SJCRH30 (cell line): ENCODE results near the gene TAS2R39. TPM values are rescaled to one million over a fixed set of nuclear protein-coding genes. Genes with fewer than 3 reads are reported as not detected.
"Not testable (repeated sequence)": the region's sequence is repeated elsewhere in the genome, so short reads cannot be mapped to it uniquely, and the experiment has no call there.

Experiments
- DNase-seq, 2 experiments: peaks; one replicate each; pipeline ENCODE4 v3.0.0-alpha.2; 2015 to 2020
- H3K27ac ChIP-seq: fragments of 250-450 bp; sonication (Bioruptor Pico); 2 replicates; pipeline ENCODE4 v1.5.1; 2020; ENCODE audit warnings: mild to moderate bottlenecking, moderate library complexity
- H3K27me3 ChIP-seq: fragments of 250-450 bp; sonication (Bioruptor Pico); 2 replicates; pipeline ENCODE4 v1.5.1; 2020; ENCODE audit warnings: mild to moderate bottlenecking, moderate library complexity
- H3K36me3 ChIP-seq: fragments of 250-450 bp; sonication (Bioruptor Pico); 2 replicates; pipeline ENCODE4 v1.5.1; 2020; ENCODE audit warnings: mild to moderate bottlenecking, moderate library complexity
- H3K4me1 ChIP-seq: fragments of 250-450 bp; sonication (Bioruptor Pico); 2 replicates; pipeline ENCODE4 v1.5.1; 2020; ENCODE audit warnings: mild to moderate bottlenecking, moderate library complexity
- H3K4me3 ChIP-seq: fragments of 250-450 bp; sonication (Bioruptor Pico); 2 replicates; pipeline ENCODE4 v1.5.1; 2020; ENCODE audit warnings: mild to moderate bottlenecking, moderate library complexity
- H3K9me3 ChIP-seq: fragments of 250-450 bp; sonication (Bioruptor Pico); replicated peaks from 2 replicates; pipeline ENCODE4 v1.5.1; 2020; ENCODE audit warnings: mild to moderate bottlenecking, moderate library complexity
- total RNA-seq: library from RNA; depleted of rRNA; stranded (reverse); fragments of >200 nt; shearing (Covaris generic); gene quantifications from 2 replicates; pipeline ENCODE4 v1.2.3, GENCODE V29; 2014; rRNA removed

TAS2R39 gene
- total RNA-seq: not detected in 2 replicates

- no peaks in the 10 kb centered on the region for H3K36me3 ChIP-seq
- no peak within 1 kb of the TSS for H3K4me3 ChIP-seq
- peaks cover 12% of the 10 kb centered on the region; the same call in 1 of the 2 replicates for H3K27me3 ChIP-seq
- no peaks in the 10 kb centered on the region for H3K4me1 ChIP-seq
- H3K9me3 ChIP-seq: no peaks in the 10 kb centered on the region
- H3K27ac ChIP-seq: no peak within 1 kb of the TSS
- DNase-seq: no peak
These were observed at the start of gene TAS2R39 for GRCh38 chr7:143183024-143183423. Gene TAS2R39, plus strand, starts transcription at chr7:143183419. Its CDS starts 0 bp downstream, at chr7:143183419.

DNA sequence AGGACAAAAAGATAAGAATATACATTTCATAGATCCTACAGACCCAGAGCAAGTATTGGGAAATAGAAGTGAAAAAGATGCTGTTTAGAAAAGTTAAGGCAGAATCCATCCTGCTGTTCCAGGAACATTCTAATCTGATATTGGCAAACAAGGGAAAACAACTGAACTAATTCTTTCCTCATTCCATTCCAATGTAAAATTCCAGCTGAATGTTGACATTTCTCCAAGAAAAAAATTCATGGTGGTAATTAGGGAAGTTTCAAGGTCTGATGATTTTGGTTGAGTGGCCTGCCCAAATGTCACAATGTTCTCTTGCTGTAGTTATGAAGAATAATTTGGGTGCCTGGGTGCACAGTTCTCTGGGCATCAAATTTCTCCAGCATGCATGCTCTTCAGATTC is 36.1 kb upstream of the TAS2R39 start:
- no peak overlapping the region for H3K4me3 ChIP-seq
- no peaks in the 10 kb centered on the region for H3K4me1 ChIP-seq
- no peaks in the 10 kb centered on the region for H3K27me3 ChIP-seq
- no peak for DNase-seq
- H3K9me3 ChIP-seq: no peaks in the 10 kb centered on the region; the same call in 1 of the 2 replicates
- H3K27ac ChIP-seq: no peak overlapping the region
- H3K36me3 ChIP-seq: no peaks in the 10 kb centered on the region

DNA sequence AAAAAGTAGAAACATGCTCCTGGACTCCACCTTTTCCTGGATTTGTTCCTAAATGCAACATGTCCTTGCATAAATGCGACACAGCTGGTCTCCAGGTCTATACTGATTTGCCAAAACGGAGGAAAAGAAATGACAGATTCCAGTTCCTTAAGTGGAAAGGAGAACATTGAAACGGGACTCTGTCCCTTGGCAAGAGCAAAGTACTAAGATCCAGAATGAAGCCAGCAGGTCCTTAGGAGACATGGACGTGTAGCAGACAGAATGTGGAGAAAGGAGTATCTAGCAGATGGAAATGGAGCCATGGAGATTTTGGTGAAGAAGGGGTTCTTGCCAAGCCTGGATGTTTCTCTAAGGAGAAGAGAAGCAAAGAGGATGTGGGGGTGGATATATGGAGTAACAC is 35.2 kb upstream of the TAS2R39 start:
- no peaks in the 10 kb centered on the region for H3K36me3 ChIP-seq
- H3K9me3 ChIP-seq: no peaks in the 10 kb centered on the region; the same call in 1 of the 2 replicates
- H3K27ac ChIP-seq: no peak overlapping the region
- H3K4me3 ChIP-seq: no peak overlapping the region
- H3K4me1 ChIP-seq: no peaks in the 10 kb centered on the region
- H3K27me3 ChIP-seq: no peaks in the 10 kb centered on the region
- no peak for DNase-seq

DNA sequence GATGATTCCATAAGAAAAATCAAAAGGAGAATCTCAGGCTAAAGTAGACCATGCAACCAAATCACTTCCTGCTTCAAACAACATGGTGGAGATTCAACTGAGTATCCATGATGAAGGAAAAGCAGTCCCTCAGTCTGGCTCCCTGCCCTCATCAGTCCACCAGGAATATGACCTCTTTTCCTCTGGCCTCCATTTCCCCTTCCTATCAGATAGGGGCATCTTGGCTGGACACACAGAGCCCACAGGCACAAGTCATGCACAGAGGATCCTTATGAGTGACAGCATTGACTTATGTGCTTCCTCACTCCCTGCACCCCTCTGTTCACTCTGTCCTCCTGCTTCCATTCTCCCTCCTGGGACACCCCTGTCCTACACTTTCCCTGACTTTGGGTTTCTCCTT is 34.6 kb upstream of the TAS2R39 start:
- Histone ChIP-seq H3K4me1 (no peaks in the 10 kb centered on the region), H3K36me3 (no peaks in the 10 kb centered on the region), H3K27me3 (no peaks in the 10 kb centered on the region), H3K27ac (no peak overlapping the region), H3K9me3 (no peaks in the 10 kb centered on the region; the same call in 1 of the 2 replicates), H3K4me3 (no peak overlapping the region)
- DNase-seq: no peak

- H3K9me3 ChIP-seq, H3K4me3 ChIP-seq, H3K27ac ChIP-seq, DNase-seq, H3K27me3 ChIP-seq, H3K36me3 ChIP-seq, H3K4me1 ChIP-seq: not testable (repeated sequence)
These were observed 32.5 kb upstream of the TAS2R39 start for GRCh38 chr7:143150696-143151095.

DNA sequence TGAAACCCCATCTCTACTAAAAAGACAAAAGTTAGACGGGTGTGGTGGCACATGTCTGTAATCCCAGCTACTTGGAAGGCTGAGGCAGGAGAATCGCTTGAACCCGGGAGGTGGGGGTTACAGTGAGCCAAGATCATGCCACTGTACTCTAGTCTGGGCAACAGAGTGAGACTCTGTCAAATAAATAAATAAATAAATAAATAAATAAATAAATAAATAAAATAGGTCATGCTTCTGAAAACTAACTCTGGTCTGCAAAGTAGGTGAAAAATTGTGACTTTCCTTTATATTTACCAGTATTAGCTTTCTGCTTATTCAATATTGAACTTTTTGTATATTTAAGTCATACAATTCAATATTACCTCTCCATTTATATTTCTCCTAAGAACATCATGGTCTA is 24.6 kb upstream of the TAS2R39 start:
- not testable (repeated sequence) for H3K27ac ChIP-seq, H3K9me3 ChIP-seq, H3K27me3 ChIP-seq, H3K4me3 ChIP-seq, H3K36me3 ChIP-seq, H3K4me1 ChIP-seq, DNase-seq

DNA sequence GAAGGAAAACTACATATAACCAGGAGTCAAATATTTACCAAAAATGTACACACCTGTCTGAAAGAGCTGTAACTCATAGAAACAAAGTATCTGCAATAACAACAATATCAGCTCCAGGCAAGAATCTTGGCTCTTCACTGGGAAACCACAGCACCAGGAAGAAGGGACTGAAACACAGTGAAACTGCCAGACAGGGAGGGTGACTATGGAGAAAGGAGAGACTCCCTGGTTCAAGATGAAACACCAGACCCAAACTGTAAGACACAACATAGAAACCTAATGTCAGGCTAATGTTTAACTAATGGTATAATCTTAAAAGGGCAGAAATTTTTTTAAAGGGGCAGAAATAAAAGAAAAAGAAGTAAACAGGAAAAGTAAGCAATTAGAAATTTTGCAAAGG is 11.5 kb upstream of the TAS2R39 start:
- no peaks in the 10 kb centered on the region for H3K4me1 ChIP-seq
- H3K36me3 ChIP-seq: no peaks in the 10 kb centered on the region
- DNase-seq: no peak
- no peak overlapping the region for H3K4me3 ChIP-seq
- no peaks in the 10 kb centered on the region for H3K9me3 ChIP-seq
- no peaks in the 10 kb centered on the region for H3K27me3 ChIP-seq
- H3K27ac ChIP-seq: no peak overlapping the region

DNA sequence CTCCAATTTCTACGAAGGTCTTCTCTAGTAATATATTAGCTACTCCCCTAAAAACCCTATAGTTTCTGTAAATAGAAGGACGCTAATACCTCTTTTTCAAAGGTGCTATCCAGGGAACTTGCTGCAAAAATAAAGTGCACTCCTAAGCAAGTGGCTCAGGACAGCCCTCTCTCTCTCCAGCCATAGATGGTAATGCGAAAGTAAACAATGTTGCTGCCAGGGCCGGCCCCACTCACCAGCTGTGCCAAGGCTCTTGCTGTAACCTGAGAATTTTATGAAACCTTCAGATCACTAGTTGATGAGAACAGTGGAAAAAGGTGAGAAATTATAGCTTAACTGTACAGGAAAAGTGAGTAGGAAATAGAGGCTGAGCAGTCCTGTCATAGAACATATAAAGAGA is 10.9 kb upstream of the TAS2R39 start:
- Histone ChIP-seq H3K27me3 (no peaks in the 10 kb centered on the region), H3K36me3 (no peaks in the 10 kb centered on the region; the same call in 1 of the 2 replicates), H3K9me3 (0 out of 2 replicates have a peak, but pooled peaks cover 2% of the 10 kb centered on the region), H3K27ac (no peak overlapping the region), H3K4me3 (no peak overlapping the region), H3K4me1 (no peaks in the 10 kb centered on the region)
- peak in 1 of 2 experiments; percentile 34 for DNase-seq

DNA sequence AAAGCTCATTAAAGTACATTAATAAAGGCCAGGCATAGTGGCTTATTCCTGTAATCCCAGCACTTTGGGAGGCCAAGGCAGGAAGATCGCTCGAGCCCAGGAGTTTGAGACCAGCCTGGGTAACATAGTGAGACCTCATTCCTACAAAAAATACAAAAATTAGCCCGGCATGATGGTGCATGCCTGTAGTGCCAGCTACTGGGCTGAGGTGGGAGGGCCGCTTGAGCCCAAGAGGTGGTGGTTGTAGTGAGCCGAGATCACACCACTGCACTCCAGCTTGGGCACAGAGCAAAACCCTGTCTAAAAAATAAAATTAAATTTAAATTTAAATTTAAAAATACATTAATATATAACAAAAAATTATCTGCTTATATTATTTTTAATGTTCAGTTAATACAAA is 7.1 kb upstream of the TAS2R39 start:
- H3K4me3 ChIP-seq: no peak overlapping the region
- no peak for DNase-seq
- H3K27ac ChIP-seq: no peak overlapping the region
- no peaks in the 10 kb centered on the region for H3K4me1 ChIP-seq
- no peaks in the 10 kb centered on the region; the same call in 1 of the 2 replicates for H3K36me3 ChIP-seq
- no peaks in the 10 kb centered on the region for H3K27me3 ChIP-seq
- 0 out of 2 replicates have a peak, but pooled peaks cover 4% of the 10 kb centered on the region for H3K9me3 ChIP-seq

DNA sequence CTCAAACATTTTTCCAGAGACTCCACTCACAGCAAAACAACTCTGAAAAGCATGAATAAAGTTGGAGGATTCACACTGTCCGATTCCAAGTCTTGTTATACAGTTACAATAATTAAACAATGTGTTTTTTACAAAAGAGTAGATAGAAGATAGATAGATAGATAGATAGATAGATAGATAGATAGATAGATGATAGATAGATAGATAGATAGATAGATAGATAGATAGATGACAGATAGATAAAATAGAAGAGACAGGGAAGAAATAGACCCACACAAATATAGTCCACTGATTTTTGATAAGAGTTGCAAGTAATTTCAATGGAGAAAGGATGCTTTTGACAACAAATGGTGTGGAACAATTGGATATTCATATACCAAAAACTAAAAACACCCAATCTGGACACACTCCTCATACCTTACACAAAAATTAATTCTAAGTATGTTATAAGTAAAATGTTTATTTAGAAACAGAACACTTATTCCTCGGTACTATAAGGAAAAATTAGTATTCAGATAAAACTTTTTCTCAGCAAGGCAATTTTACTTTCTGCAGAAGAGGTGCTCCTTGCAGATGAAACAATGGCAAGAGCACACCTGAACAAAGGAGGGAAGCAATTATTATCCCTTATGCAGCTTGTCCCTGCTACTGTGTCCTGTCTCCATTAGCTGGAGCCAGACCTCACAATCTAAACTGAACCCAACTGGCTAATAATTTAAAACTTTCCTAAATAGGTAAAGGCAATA is 5.7 kb upstream of the TAS2R39 start:
- no peak for DNase-seq
- Histone ChIP-seq H3K27me3 (no peaks in the 10 kb centered on the region), H3K4me1 (no peaks in the 10 kb centered on the region), H3K4me3 (no peak overlapping the region), H3K9me3 (0 out of 2 replicates have a peak, but pooled peaks cover 4% of the 10 kb centered on the region), H3K27ac (no peak overlapping the region), H3K36me3 (no peaks in the 10 kb centered on the region; the same call in 1 of the 2 replicates)

DNA sequence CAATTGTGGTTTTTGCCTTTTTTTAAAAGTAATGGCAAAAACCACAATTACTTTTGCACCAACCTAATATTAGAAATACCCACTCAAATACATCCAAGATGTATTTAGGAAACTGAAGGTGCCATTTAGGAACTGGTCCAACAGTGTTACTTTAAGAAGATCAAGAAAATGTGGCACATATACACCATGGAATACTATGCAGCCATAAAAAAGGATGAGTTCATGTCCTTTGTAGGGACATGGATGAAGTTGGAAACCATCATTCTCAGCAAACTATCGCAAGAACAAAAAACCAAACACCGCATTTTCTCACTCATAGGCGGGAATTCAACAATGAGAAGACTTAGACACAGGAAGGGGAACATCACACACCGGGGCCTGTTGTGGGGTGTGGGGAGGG is 2.4 kb upstream of the TAS2R39 start:
- H3K27me3 ChIP-seq: peaks cover 12% of the 10 kb centered on the region; the same call in 1 of the 2 replicates
- DNase-seq, H3K4me3 ChIP-seq, H3K36me3 ChIP-seq, H3K4me1 ChIP-seq, H3K27ac ChIP-seq, H3K9me3 ChIP-seq: not testable (repeated sequence)

DNA sequence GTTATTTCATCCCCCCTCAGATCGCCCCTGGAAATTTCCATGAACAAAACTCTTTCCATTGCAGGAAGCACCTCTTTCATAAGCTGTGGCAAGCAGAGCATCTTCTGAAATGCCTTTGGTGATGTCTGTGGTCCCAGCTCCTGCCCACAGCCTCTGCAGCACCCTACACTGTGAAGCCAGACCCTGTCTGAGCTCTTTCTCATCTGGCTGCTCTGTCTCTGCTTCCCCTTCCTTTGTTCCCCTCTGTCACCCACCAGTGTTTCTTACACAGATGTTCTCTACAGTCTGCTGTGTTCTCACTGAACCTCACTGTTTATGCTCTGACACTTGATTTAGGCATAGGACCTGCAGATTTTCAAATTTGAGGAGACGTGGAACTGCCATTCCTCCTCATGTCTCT is 1.9 kb upstream of the TAS2R39 start:
- Histone ChIP-seq H3K27ac (no peak overlapping the region), H3K27me3 (peaks cover 12% of the 10 kb centered on the region; the same call in 1 of the 2 replicates), H3K9me3 (0 out of 2 replicates have a peak, but pooled peaks cover 4% of the 10 kb centered on the region), H3K4me1 (no peaks in the 10 kb centered on the region), H3K36me3 (no peaks in the 10 kb centered on the region; the same call in 1 of the 2 replicates), H3K4me3 (no peak overlapping the region)
- no peak for DNase-seq

DNA sequence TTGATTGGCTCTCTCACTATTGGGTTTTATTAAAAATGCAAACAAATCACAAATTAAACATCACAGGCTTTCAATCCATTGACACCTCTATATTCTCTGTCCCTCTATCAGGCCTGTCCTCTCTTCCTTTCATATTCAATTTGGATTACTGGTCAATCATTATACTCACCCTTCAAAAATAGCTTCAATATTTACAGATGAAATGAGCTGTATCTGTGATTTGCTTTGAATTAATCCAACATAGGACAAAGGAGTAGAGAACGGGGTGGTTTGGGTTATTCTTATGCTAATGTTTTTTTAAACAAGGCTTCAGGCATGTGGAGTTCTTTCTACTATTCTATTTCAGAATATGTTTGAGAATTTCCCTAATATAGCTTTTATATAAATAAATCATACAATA is 2.3 kb downstream of the TAS2R39 start:
- H3K27ac ChIP-seq: no peak overlapping the region
- H3K9me3 ChIP-seq: no peaks in the 10 kb centered on the region
- no peak overlapping the region for H3K4me3 ChIP-seq
- DNase-seq: no peak
- no peaks in the 10 kb centered on the region for H3K36me3 ChIP-seq
- no peaks in the 10 kb centered on the region for H3K4me1 ChIP-seq
- H3K27me3 ChIP-seq: peaks cover 12% of the 10 kb centered on the region; the same call in 1 of the 2 replicates

DNA sequence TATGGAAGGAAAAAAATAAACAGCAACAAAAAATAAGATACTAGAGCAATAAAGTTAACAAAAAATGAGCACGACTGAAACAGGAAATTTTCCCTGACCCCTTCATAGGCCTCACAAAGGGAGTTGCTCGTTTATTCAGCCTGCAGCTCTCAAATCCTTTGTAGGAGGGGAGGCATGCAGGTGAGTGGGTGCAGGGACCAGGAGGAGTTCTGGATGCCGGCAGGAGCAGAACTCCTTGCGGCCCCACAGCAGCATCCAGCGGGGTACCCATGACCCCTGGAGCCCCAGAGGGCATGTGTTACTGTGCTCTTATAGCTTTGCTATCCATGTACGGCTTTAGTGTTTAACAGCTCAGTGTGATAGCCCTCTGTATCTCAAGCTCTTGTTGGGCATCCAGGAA is 5.8 kb downstream of the TAS2R39 start:
- no peak for DNase-seq
- Histone ChIP-seq H3K9me3 (no peaks in the 10 kb centered on the region), H3K27ac (no peak overlapping the region)

GRCh38 chr7:143193880-143194279 is 10.7 kb downstream of the TAS2R39 start:
- no peak overlapping the region for H3K27ac ChIP-seq

More for the DNA sequence above, 5.8 kb downstream of the TAS2R39 start:
- Histone ChIP-seq H3K4me3 (no peak overlapping the region), H3K4me1 (no peaks in the 10 kb centered on the region), H3K36me3 (no peaks in the 10 kb centered on the region), H3K27me3 (peaks cover 12% of the 10 kb centered on the region; the same call in 1 of the 2 replicates)

DNA sequence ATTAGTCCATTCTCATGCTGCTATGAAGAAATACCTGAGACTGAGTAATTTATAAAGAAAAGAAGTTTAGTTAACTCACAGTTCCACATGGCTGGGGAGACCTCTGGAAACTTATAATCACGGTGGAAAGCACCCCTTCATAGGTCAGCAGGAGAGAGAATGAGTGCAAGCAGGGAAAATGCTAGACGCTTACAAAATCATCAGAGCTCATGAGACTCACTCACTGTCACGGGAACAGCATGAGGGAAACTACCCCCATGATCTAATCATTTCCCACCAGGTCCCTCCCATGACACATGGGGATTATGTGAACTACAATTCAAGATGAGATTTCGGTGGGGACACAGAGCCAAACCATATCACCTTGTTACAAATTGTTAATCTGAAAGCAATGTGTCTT is 15.8 kb downstream of the TAS2R39 start:
- DNase-seq: no peak
- Histone ChIP-seq H3K4me1 (no peaks in the 10 kb centered on the region), H3K9me3 (no peaks in the 10 kb centered on the region), H3K4me3 (no peak overlapping the region), H3K27ac (no peak overlapping the region), H3K36me3 (no peaks in the 10 kb centered on the region), H3K27me3 (no peaks in the 10 kb centered on the region)

More at GRCh38 chr7:143193880-143194279, 10.7 kb downstream of the TAS2R39 start:
- no peaks in the 10 kb centered on the region for H3K27me3 ChIP-seq
- no peak overlapping the region for H3K4me3 ChIP-seq
- no peaks in the 10 kb centered on the region for H3K4me1 ChIP-seq
- H3K9me3 ChIP-seq: no peaks in the 10 kb centered on the region
- no peaks in the 10 kb centered on the region for H3K36me3 ChIP-seq
- DNase-seq: no peak
